Fibroblast of peridontal ligament (primary cell): Measurements from ENCODE around the gene STK38L.

ENCODE experiments used
- DNase-seq: peaks from one replicate; pipeline ENCODE4 v3.0.0-alpha.2; 2010; ENCODE audit errors: extremely low read depth

Gene STK38L

GRCh38 chr12:27345376-27345775, 101.3 kb downstream of the STK38L start:
- no peak for DNase-seq

- DNase-seq: no peak
Observed at GRCh38 chr12:27347779-27348178, 103.7 kb downstream of the STK38L start.

GRCh38 chr12:27351476-27351875, 107.4 kb downstream of the STK38L start:
- no peak for DNase-seq

GRCh38 chr12:27355486-27355885, 111.4 kb downstream of the STK38L start:
- peak; percentile 54 for DNase-seq

GRCh38 chr12:27355979-27356378, 111.9 kb downstream of the STK38L start:
- DNase-seq: no peak

- DNase-seq: peak; percentile 67
Observed at GRCh38 chr12:27359578-27360340, 115.7 kb downstream of the STK38L start.

- peak; percentile 83 for DNase-seq
Observed at GRCh38 chr12:27361372-27361771, 117.3 kb downstream of the STK38L start.

GRCh38 chr12:27366621-27367020, 122.5 kb downstream of the STK38L start:
- no peak for DNase-seq

GRCh38 chr12:27367078-27367477, 123.0 kb downstream of the STK38L start:
- DNase-seq: no peak
